ENCODE measurements around the gene TTC9C. TPM values are rescaled to one million over a fixed set of nuclear protein-coding genes. Genes with fewer than 3 reads are reported as not detected.
A peak's percentile ranks its signal among the peaks of the same experiment; 100 is the strongest.

Gene TTC9C
- total and polyA plus RNA-seq, 2 donors (not counting 3 experiments of a cell fraction or from before 2014, with no cell fraction given): 27.4 to 43.5 TPM

GRCh38 chr11:62753736-62754603, 25.7 kb downstream of the TTC9C start, which contains the start of gene ZBTB3:
Gene ZBTB3 (minus strand): TSS chr11:62754160. CDS start chr11:62753664, 496 bp downstream.
- TSS peak; percentile 19 for BruUV-seq (replicated peaks)

More at GRCh38 chr11:62753736-62754603, 25.7 kb downstream of the TTC9C start, which contains the start of gene ZBTB3:
- Histone ChIP-seq H3K9me3 (replicated peaks; ENCODE audit: control insufficient read depth, insufficient read depth, low read length) (no peaks in the 10 kb centered on the region), H3K36me3 (ENCODE audit: control insufficient read depth in 2 of 2, extremely low read depth in 1 of 2, insufficient read depth in 2 of 2, low read length in 2 of 2) (peaks cover 0 to 5% of the 10 kb centered on the region in 2 experiments), H3K4me2 (ENCODE audit: insufficient read depth, low read length) (peak within 1 kb of the TSS; percentile 27), H3K9me1 (replicated peaks; ENCODE audit: control insufficient read depth, extremely low read depth, insufficient read depth, low read length) (no peaks in the 10 kb centered on the region), H2AFZ (ENCODE audit: low read depth, low read length) (peak within 1 kb of the TSS; percentile 83), H3K4me3 (replicated peaks in 1 of 3; ENCODE audit: insufficient read depth in 1 of 3, low read depth in 1 of 3, low read length in 3 of 3) (peak within 1 kb of the TSS; percentile 32 to 71 (median 67)), H3K4me1 (ENCODE audit: control insufficient read depth, extremely low read depth, insufficient read depth, low read length) (peaks cover 5% of the 10 kb centered on the region), H3K27me3 (ENCODE audit: control insufficient read depth in 2 of 2, insufficient read depth in 2 of 2, low read length in 2 of 2) (no peaks in the 10 kb centered on the region), H3K79me2 (ENCODE audit: control insufficient read depth, insufficient read depth, low read length) (peaks cover 10% of the 10 kb centered on the region), H3K9ac (replicated peaks; ENCODE audit: extremely low read depth, insufficient read depth, low read length) (peak within 1 kb of the TSS; percentile 66), H4K20me1 (replicated peaks; ENCODE audit: control insufficient read depth, extremely low read depth, insufficient read depth, low read length) (no peaks in the 10 kb centered on the region), H3K27ac (ENCODE audit: insufficient read depth, low read depth, low read length) (peak within 1 kb of the TSS; percentile 61)
- intact Hi-C loops (cut with micrococcal nuclease) (loop anchor here (1.0 to 5.0 kb wide), 3 partner anchors 7 to 1083 kb away; partner anchors contain the start of genes MARK2, POLR2G and TTC9C), dilution Hi-C loops (cut with MboI; ENCODE audit: extremely low pct_ligation_motif_present, low sequenced_read_pairs) (no loop called here)
- ChIA-PET CTCF (interaction anchor here (0.7 to 2.7 kb wide), 18 partner anchors 8 to 329 kb away, joined by 3 to 26 read pairs (median 4); partner anchors contain the start of genes C11orf98, CSKMT, EEF1G and HNRNPUL2), POLR2A (interaction anchor here (0.9 to 2.0 kb wide), 12 partner anchors 8 to 107 kb away, joined by 3 to 22 read pairs (median 5); partner anchors contain the start of genes C11orf98, CSKMT, GANAB and HNRNPUL2)
- peak; percentile 100 for DNase-seq (ENCODE audit: low read depth, low spot score)
- FAIRE-seq: peak; percentile 100
- TF ChIP-seq POLR2A (IDR thresholded peaks at IDR 0.05; ENCODE audit: low read depth, low read length) (peak; percentile 75), CTCF (IDR thresholded peaks at IDR 0.05; ENCODE audit: extremely low read depth in 1 of 2, insufficient read depth in 1 of 2, low read depth in 1 of 2, low read length in 2 of 2) (no peak)
